Astrocyte (in vitro differentiated cells and primary cell): ENCODE measurements around the gene CACNG6.

Experiments
- CTCF ChIP-seq: IDR thresholded peaks from 2 replicates; pipeline ENCODE4 v1.5.1; 2011; ENCODE audit warnings: low read depth, mild to moderate bottlenecking, inconsistent platforms, low read length, moderate library complexity; ENCODE audit not compliant: insufficient read depth
- EZH2 ChIP-seq: IDR thresholded peaks from 2 replicates; pipeline ENCODE4 v1.6.1; 2012; ENCODE audit warnings: mild to moderate bottlenecking, low read length, inconsistent platforms; ENCODE audit not compliant: insufficient read depth

GRCh38 chr19:54009440-54009839 is 18.0 kb downstream of the CACNG6 start:
- TF ChIP-seq CTCF (no peak), EZH2 (no peak)
